ENCODE results near the gene NR0B2.
A peak's percentile ranks its signal among the peaks of the same experiment; 100 is the strongest.

The NR0B2 gene

DNA sequence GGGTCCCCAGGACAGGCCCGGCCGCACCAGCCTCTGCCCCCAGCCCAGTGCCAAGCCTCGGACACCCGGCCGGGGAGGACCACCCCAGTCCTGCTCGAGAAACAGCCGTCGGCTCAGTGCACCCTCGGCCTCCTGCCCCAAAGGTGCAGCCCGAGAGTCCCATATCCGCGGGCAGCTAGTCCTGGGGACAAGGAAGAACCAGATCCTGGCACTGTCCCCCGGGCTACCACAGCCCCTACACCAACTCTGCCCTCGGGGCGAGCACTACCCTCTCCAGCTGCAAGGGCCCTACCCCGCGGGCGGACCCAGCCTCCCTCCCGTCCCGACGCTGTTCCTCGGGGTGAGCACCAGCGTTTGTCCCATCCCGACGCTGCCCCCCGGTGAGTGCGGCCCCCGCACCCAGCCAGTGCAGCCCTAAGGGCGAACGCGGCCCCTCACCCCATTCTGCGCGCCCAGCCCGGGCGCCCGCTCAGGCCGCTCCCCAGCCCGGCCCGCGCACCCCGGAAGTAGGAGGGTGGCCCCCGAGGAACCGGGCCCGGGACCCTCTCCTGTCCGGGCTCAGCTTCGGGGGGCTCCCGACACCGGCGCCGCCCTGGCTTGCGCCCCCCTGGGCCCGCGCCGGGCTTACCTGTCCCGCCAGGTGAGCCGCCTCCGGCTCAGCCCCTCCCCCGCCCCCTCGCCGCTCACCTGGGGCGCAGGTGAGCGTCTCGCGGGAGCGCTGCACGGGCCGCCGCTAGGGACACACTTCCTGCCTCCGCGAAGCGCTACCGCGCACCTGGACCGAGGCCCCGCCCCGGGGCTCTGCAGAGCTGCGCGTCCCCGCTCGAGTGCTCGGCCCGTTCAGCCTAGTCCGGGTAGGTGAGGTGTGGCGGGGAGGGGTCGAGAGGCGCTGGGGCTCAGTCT lies 46.2 kb upstream of the NR0B2 start, which contains the start of gene KDF1:
Gene KDF1 (minus strand): TSS at position 747 of the 903 bp plus-strand sequence. CDS start 8,088 bp downstream, outside the sequence.
- peak; percentile 32 for ATAC-seq
- TF ChIP-seq BACH2 (CRISPR knock-in tag; IDR thresholded peaks at IDR 0.05; ENCODE audit: borderline replicate concordance), result no peak
- TF ChIP-seq ISL1 (CRISPR knock-in tag; IDR thresholded peaks at IDR 0.05), result no peak
- TF ChIP-seq ZNF70 (CRISPR knock-in tag; IDR thresholded peaks at IDR 0.05), result no peak
- TF ChIP-seq TCF4 (CRISPR knock-in tag; IDR thresholded peaks at IDR 0.05; ENCODE audit: borderline replicate concordance), result no peak
- TF ChIP-seq ESRRG (CRISPR knock-in tag; IDR thresholded peaks at IDR 0.05), result no peak
- TF ChIP-seq PPARA (CRISPR knock-in tag; IDR thresholded peaks at IDR 0.05; ENCODE audit: borderline replicate concordance), result no peak
- no peak for TF ChIP-seq OSR1 (CRISPR knock-in tag; IDR thresholded peaks at IDR 0.05)
- no peak for TF ChIP-seq ZNF8 (CRISPR knock-in tag; IDR thresholded peaks at IDR 0.05)
- TF ChIP-seq TOX (CRISPR knock-in tag; IDR thresholded peaks at IDR 0.05; ENCODE audit: borderline replicate concordance), result no peak
- no peak for TF ChIP-seq CSDC2 (CRISPR knock-in tag; IDR thresholded peaks at IDR 0.05)
- TF ChIP-seq ZNF565 (CRISPR knock-in tag; conservative IDR thresholded peaks at IDR 0.05; ENCODE audit: low read depth), result no peak
- TF ChIP-seq GLIS3 (CRISPR knock-in tag; IDR thresholded peaks at IDR 0.05), result no peak
- no peak for TF ChIP-seq ZFP30 (CRISPR knock-in tag; IDR thresholded peaks at IDR 0.05)
- TF ChIP-seq SNAI2 (CRISPR knock-in tag; IDR thresholded peaks at IDR 0.05), result no peak
- TF ChIP-seq, protein P1, sequence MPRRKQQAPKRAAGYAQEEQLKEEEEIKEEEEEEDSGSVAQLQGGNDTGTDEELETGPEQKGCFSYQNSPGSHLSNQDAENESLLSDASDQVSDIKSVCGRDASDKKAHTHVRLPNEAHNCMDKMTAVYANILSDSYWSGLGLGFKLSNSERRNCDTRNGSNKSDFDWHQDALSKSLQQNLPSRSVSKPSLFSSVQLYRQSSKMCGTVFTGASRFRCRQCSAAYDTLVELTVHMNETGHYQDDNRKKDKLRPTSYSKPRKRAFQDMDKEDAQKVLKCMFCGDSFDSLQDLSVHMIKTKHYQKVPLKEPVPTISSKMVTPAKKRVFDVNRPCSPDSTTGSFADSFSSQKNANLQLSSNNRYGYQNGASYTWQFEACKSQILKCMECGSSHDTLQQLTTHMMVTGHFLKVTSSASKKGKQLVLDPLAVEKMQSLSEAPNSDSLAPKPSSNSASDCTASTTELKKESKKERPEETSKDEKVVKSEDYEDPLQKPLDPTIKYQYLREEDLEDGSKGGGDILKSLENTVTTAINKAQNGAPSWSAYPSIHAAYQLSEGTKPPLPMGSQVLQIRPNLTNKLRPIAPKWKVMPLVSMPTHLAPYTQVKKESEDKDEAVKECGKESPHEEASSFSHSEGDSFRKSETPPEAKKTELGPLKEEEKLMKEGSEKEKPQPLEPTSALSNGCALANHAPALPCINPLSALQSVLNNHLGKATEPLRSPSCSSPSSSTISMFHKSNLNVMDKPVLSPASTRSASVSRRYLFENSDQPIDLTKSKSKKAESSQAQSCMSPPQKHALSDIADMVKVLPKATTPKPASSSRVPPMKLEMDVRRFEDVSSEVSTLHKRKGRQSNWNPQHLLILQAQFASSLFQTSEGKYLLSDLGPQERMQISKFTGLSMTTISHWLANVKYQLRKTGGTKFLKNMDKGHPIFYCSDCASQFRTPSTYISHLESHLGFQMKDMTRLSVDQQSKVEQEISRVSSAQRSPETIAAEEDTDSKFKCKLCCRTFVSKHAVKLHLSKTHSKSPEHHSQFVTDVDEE (CRISPR knock-in tag; IDR thresholded peaks at IDR 0.05), result no peak
- TF ChIP-seq, protein P2, sequence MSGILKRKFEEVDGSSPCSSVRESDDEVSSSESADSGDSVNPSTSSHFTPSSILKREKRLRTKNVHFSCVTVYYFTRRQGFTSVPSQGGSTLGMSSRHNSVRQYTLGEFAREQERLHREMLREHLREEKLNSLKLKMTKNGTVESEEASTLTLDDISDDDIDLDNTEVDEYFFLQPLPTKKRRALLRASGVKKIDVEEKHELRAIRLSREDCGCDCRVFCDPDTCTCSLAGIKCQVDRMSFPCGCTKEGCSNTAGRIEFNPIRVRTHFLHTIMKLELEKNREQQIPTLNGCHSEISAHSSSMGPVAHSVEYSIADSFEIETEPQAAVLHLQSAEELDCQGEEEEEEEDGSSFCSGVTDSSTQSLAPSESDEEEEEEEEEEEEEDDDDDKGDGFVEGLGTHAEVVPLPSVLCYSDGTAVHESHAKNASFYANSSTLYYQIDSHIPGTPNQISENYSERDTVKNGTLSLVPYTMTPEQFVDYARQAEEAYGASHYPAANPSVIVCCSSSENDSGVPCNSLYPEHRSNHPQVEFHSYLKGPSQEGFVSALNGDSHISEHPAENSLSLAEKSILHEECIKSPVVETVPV (CRISPR knock-in tag; IDR thresholded peaks at IDR 0.05), result no peak
- TF ChIP-seq, protein P3, sequence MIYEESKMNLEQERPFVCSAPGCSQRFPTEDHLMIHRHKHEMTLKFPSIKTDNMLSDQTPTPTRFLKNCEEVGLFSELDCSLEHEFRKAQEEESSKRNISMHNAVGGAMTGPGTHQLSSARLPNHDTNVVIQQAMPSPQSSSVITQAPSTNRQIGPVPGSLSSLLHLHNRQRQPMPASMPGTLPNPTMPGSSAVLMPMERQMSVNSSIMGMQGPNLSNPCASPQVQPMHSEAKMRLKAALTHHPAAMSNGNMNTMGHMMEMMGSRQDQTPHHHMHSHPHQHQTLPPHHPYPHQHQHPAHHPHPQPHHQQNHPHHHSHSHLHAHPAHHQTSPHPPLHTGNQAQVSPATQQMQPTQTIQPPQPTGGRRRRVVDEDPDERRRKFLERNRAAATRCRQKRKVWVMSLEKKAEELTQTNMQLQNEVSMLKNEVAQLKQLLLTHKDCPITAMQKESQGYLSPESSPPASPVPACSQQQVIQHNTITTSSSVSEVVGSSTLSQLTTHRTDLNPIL (CRISPR knock-in tag; IDR thresholded peaks at IDR 0.05; ENCODE audit: low read depth), result no peak
- no peak for TF ChIP-seq ZFP3 (CRISPR knock-in tag; IDR thresholded peaks at IDR 0.05)

DNA sequence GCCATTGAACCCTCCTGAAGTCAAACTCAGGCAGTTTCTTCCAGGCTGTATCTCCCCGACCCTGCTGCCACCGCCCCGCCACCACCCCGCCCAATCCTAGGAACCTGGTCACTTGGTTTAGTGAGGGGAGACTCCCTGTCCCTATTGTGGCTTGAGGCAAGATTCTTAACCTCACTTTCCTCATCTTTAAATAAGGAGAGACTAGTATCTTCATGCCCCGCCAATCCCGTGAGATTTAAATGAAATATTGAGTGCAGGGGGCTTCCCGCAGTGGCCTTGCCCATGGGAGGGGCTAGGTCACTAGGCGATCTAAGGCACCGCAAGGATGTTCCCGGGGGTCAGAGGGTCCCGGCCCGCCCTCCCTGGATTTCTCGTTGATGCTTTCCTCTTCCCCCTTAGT lies 45.5 kb upstream of the NR0B2 start:
- no peak for TF ChIP-seq ZNF70 (CRISPR knock-in tag; IDR thresholded peaks at IDR 0.05)
- no peak for TF ChIP-seq SNAI2 (CRISPR knock-in tag; IDR thresholded peaks at IDR 0.05)
- no peak for TF ChIP-seq ZNF8 (CRISPR knock-in tag; IDR thresholded peaks at IDR 0.05)
- TF ChIP-seq GLIS3 (CRISPR knock-in tag; IDR thresholded peaks at IDR 0.05), result no peak
- TF ChIP-seq TOX (CRISPR knock-in tag; IDR thresholded peaks at IDR 0.05; ENCODE audit: borderline replicate concordance), result no peak
- no peak for TF ChIP-seq ESRRG (CRISPR knock-in tag; IDR thresholded peaks at IDR 0.05)
- no peak for TF ChIP-seq ZFP3 (CRISPR knock-in tag; IDR thresholded peaks at IDR 0.05)
- no peak for ATAC-seq

DNA sequence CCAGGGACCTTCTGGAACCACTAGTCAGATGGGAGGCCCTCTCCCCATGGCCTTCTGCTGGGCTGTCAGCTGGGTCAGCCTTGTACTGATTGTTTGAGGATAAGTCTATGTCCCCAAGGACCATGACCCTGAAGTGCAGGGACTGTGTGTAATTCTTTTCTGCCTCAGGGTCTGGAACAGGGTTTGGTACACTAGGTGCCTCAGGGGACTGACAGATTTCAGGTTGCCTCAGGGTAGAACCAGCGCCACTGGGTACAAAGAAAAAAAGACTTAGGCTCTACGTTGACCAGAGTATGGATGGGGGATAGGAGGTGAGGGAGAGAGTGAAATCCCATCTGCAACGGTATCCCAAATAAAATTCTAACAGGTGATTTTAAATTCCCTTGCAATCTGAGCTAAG lies 43.5 kb upstream of the NR0B2 start:
- ATAC-seq, result no peak
- TF ChIP-seq RARB (CRISPR knock-in tag; IDR thresholded peaks at IDR 0.05) (no peak), CSDC2 (CRISPR knock-in tag; IDR thresholded peaks at IDR 0.05) (no peak), OSR1 (CRISPR knock-in tag; IDR thresholded peaks at IDR 0.05) (no peak), ZFP3 (CRISPR knock-in tag; IDR thresholded peaks at IDR 0.05) (no peak), ZC3H10 (CRISPR knock-in tag; IDR thresholded peaks at IDR 0.05) (no peak), ZNF565 (CRISPR knock-in tag; conservative IDR thresholded peaks at IDR 0.05; ENCODE audit: low read depth) (no peak)

DNA sequence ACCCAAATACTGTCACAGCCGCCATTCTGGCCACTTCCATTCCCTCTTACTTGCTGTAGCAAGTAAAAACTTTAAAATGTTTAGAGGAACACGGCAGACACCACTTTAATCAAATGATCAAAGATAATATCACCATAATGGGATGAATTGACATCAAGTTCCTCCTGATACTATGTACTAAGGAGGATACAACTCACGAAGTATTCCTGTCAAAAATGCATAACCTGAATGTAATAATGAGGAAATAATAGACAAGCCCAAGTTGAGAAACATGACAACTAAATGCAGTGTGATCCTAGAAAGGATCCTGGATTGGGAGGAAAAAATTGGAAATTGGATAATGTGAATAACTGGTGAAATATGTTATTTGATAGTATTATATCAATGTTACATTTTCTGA lies 42.5 kb upstream of the NR0B2 start:
- TF ChIP-seq SNAI2 (CRISPR knock-in tag; IDR thresholded peaks at IDR 0.05), result no peak
- no peak for TF ChIP-seq ZC3H10 (CRISPR knock-in tag; IDR thresholded peaks at IDR 0.05)
- TF ChIP-seq GLIS3 (CRISPR knock-in tag; IDR thresholded peaks at IDR 0.05), result no peak
- no peak for TF ChIP-seq ZNF70 (CRISPR knock-in tag; IDR thresholded peaks at IDR 0.05)
- no peak for TF ChIP-seq PPARA (CRISPR knock-in tag; IDR thresholded peaks at IDR 0.05; ENCODE audit: borderline replicate concordance)
- TF ChIP-seq ISL1 (CRISPR knock-in tag; IDR thresholded peaks at IDR 0.05), result no peak
- TF ChIP-seq OSR1 (CRISPR knock-in tag; IDR thresholded peaks at IDR 0.05), result no peak
- TF ChIP-seq ESRRG (CRISPR knock-in tag; IDR thresholded peaks at IDR 0.05), result no peak
- TF ChIP-seq, protein P4, sequence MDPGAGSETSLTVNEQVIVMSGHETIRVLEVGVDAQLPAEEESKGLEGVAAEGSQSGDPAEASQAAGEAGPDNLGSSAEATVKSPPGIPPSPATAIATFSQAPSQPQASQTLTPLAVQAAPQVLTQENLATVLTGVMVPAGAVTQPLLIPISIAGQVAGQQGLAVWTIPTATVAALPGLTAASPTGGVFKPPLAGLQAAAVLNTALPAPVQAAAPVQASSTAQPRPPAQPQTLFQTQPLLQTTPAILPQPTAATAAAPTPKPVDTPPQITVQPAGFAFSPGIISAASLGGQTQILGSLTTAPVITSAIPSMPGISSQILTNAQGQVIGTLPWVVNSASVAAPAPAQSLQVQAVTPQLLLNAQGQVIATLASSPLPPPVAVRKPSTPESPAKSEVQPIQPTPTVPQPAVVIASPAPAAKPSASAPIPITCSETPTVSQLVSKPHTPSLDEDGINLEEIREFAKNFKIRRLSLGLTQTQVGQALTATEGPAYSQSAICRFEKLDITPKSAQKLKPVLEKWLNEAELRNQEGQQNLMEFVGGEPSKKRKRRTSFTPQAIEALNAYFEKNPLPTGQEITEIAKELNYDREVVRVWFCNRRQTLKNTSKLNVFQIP (CRISPR knock-in tag; IDR thresholded peaks at IDR 0.05; ENCODE audit: borderline replicate concordance, low read depth), result no peak
- TF ChIP-seq BACH2 (CRISPR knock-in tag; IDR thresholded peaks at IDR 0.05; ENCODE audit: borderline replicate concordance), result no peak
- ATAC-seq, result no peak

All from SK-N-SH treated with all-trans-retinoic acid at 6 μM for 48 hours (cell line).